ENCODE data around the gene ATP5MK.

The ATP5MK gene

GRCh38 chr10:103413564-103413963 is 17.3 kb upstream of the ATP5MK start:
- TF ChIP-seq ISL1 (CRISPR knock-in tag; IDR thresholded peaks at IDR 0.05) (no peak), ZNF70 (CRISPR knock-in tag; IDR thresholded peaks at IDR 0.05) (no peak), TCF4 (CRISPR knock-in tag; IDR thresholded peaks at IDR 0.05; ENCODE audit: borderline replicate concordance) (no peak), OSR1 (CRISPR knock-in tag; IDR thresholded peaks at IDR 0.05) (no peak), CSRNP3 (CRISPR knock-in tag; IDR thresholded peaks at IDR 0.05) (no peak), PPARA (CRISPR knock-in tag; IDR thresholded peaks at IDR 0.05; ENCODE audit: borderline replicate concordance) (no peak), PATZ1 (CRISPR knock-in tag; IDR thresholded peaks at IDR 0.05; ENCODE audit: borderline replicate concordance) (no peak), TSHZ2 (CRISPR knock-in tag; IDR thresholded peaks at IDR 0.05) (no peak), TOX (CRISPR knock-in tag; IDR thresholded peaks at IDR 0.05; ENCODE audit: borderline replicate concordance) (no peak), ZNF8 (CRISPR knock-in tag; IDR thresholded peaks at IDR 0.05) (no peak), SNAI2 (CRISPR knock-in tag; IDR thresholded peaks at IDR 0.05) (no peak), RARB (CRISPR knock-in tag; IDR thresholded peaks at IDR 0.05) (no peak), GLIS3 (CRISPR knock-in tag; IDR thresholded peaks at IDR 0.05) (no peak), CREB5 (CRISPR knock-in tag; IDR thresholded peaks at IDR 0.05; ENCODE audit: low read depth) (no peak), BACH2 (CRISPR knock-in tag; IDR thresholded peaks at IDR 0.05; ENCODE audit: borderline replicate concordance) (no peak), ESRRG (CRISPR knock-in tag; IDR thresholded peaks at IDR 0.05) (no peak), CSDC2 (CRISPR knock-in tag; IDR thresholded peaks at IDR 0.05) (no peak), ZFP30 (CRISPR knock-in tag; IDR thresholded peaks at IDR 0.05) (no peak), ZFP3 (CRISPR knock-in tag; IDR thresholded peaks at IDR 0.05) (no peak), ZC3H10 (CRISPR knock-in tag; IDR thresholded peaks at IDR 0.05) (no peak)
- ATAC-seq, result no peak

GRCh38 chr10:103397191-103397825 is 1.0 kb upstream of the ATP5MK start:
- TF ChIP-seq GLIS3 (CRISPR knock-in tag; IDR thresholded peaks at IDR 0.05), result no peak
- no peak for TF ChIP-seq POU6F1 (CRISPR knock-in tag; IDR thresholded peaks at IDR 0.05; ENCODE audit: borderline replicate concordance, low read depth)
- no peak for TF ChIP-seq OSR1 (CRISPR knock-in tag; IDR thresholded peaks at IDR 0.05)
- TF ChIP-seq SNAI2 (CRISPR knock-in tag; IDR thresholded peaks at IDR 0.05), result no peak
- TF ChIP-seq PATZ1 (CRISPR knock-in tag; IDR thresholded peaks at IDR 0.05; ENCODE audit: borderline replicate concordance), result no peak
- TF ChIP-seq TCF4 (CRISPR knock-in tag; IDR thresholded peaks at IDR 0.05; ENCODE audit: borderline replicate concordance), result no peak
- no peak for TF ChIP-seq ZNF8 (CRISPR knock-in tag; IDR thresholded peaks at IDR 0.05)
- TF ChIP-seq ZNF70 (CRISPR knock-in tag; IDR thresholded peaks at IDR 0.05), result no peak
- no peak for TF ChIP-seq CSDC2 (CRISPR knock-in tag; IDR thresholded peaks at IDR 0.05)
- TF ChIP-seq TSHZ2 (CRISPR knock-in tag; IDR thresholded peaks at IDR 0.05), result no peak
- no peak for TF ChIP-seq ZFP30 (CRISPR knock-in tag; IDR thresholded peaks at IDR 0.05)
- TF ChIP-seq BACH2 (CRISPR knock-in tag; IDR thresholded peaks at IDR 0.05; ENCODE audit: borderline replicate concordance), result no peak
- no peak for TF ChIP-seq ZFP3 (CRISPR knock-in tag; IDR thresholded peaks at IDR 0.05)
- no peak for TF ChIP-seq CSRNP3 (CRISPR knock-in tag; IDR thresholded peaks at IDR 0.05)
- no peak for TF ChIP-seq ARNTL (CRISPR knock-in tag; IDR thresholded peaks at IDR 0.05; ENCODE audit: borderline replicate concordance, low read depth)
- peak; percentile 20 for ATAC-seq

All from SK-N-SH treated with all-trans-retinoic acid at 6 μM for 48 hours (cell line).